Esophagus muscularis mucosa (tissue), 4 donors: ENCODE data around the gene AADACL2. TPM values are rescaled to one million over a fixed set of nuclear protein-coding genes. Genes with fewer than 3 reads are reported as not detected.

Source experiments
- total RNA-seq, 4 donors: library from RNA; depleted of rRNA; stranded (reverse); fragments of >200 nt; gene quantifications; one replicate each; pipeline versions ENCODE4 v1.1.0 to v1.2.1, GENCODE V29; 2016

The AADACL2 gene
- total RNA-seq, 4 donors from 2014 or later: 0.17 to 0.33 (median 0.26) TPM; not detected in 1

Other genes with a start within 250 kb of the AADACL2 start
- gene AADAC, start 80.2 kb downstream of the AADACL2 start, total RNA-seq: not detected
- under 1 TPM; under 0.01 to 0.33 (median 0.15) TPM for gene SUCNR1, start 139.7 kb downstream of the AADACL2 start, total RNA-seq